HepG2 (cell line): ENCODE results near the gene KCNMA1. TPM values are rescaled to one million over a fixed set of nuclear protein-coding genes. Genes with fewer than 3 reads are reported as not detected.

Experiments used
- ATAC-seq: fragments of 200-7000 bp; cut with Tn5 transposase; 3 replicates; pipeline ENCODE4 v1.9.1; 2020; ENCODE audit warnings: mild to moderate bottlenecking, moderate library complexity
- BruUV-seq: library from RNA; stranded (reverse); fragments of 400-500 nt; replicated peaks from 2 replicates; lab custom pipeline; 2021; lab: Mats Ljungman, UMichigan
- CTCF ChIA-PET: fragments of 300-600 bp; formaldehyde crosslinking; extraction: SDS; loops from one replicate; lab custom pipeline; 2021; ENCODE audit warnings: low total read pairs, inconsistent platforms, low intra/inter-chr PET ratio; lab: Yijun Ruan, JAX
- POLR2A ChIA-PET: fragments of 350-600 bp; sonication (Branson Sonifier 250); formaldehyde crosslinking; loops from one replicate; lab custom pipeline; 2020; ENCODE audit warnings: antibody characterized with exemption, inconsistent platforms; lab: Yijun Ruan, JAX
- DNase-seq: peaks from one replicate; pipeline ENCODE4 v3.0.0-alpha.2; 2015; ENCODE audit warnings: low spot score
- FAIRE-seq: peaks from 3 replicates; lab custom pipeline; 2011; peaks lifted over from hg19 to GRCh38; lab: Jason Lieb, UNC
- H2AFZ ChIP-seq: one replicate; pipeline ENCODE4 v1.6.1; 2011; ENCODE audit warnings: low read length, inconsistent platforms
- H3K27ac ChIP-seq: fragments of 300-600 bp; 3 replicates; pipeline ENCODE4 v1.8.0; 2011; ENCODE audit warnings: mixed run types, mild to moderate bottlenecking, mixed read lengths, low read length, inconsistent platforms; ENCODE audit not compliant: insufficient read depth; ENCODE audit errors: extremely low read length
- H3K27me3 ChIP-seq, 2 experiments: fragments of 200-600 bp in 1 of 2; 2 replicates in 1 of 2; 3 replicates in 1 of 2; pipeline versions ENCODE4 v1.6.0 to v1.8.0; 2011; ENCODE audit warnings: low read length in 2 of 2, mild to moderate bottlenecking in 2 of 2, moderate library complexity in 2 of 2, inconsistent platforms in 1 of 2; ENCODE audit not compliant: insufficient read depth in 2 of 2, control insufficient read depth in 1 of 2
- H3K36me3 ChIP-seq, 2 experiments: fragments of 200-600 bp in 1 of 2; replicated peaks in 1 of 2; 2 replicates in 1 of 2; 3 replicates in 1 of 2; pipeline versions ENCODE4 v1.5.1 to v1.8.0; 2011; ENCODE audit warnings: low read length in 2 of 2, inconsistent platforms in 1 of 2; ENCODE audit not compliant: insufficient read depth in 2 of 2, control insufficient read depth in 1 of 2
- H3K4me1 ChIP-seq: 2 replicates; pipeline ENCODE4 v1.5.1; 2012; ENCODE audit warnings: low read length, inconsistent platforms; ENCODE audit not compliant: insufficient read depth
- H3K4me2 ChIP-seq: 2 replicates; pipeline ENCODE4 v1.6.0; 2011; ENCODE audit warnings: low read depth, low read length, inconsistent platforms
- H3K4me3 ChIP-seq, 3 experiments: fragments of 200-600 bp in 1 of 3; sonication (generic), shearing (Covaris generic) in 1 of 3; replicated peaks in 1 of 3; 2 replicates each; pipeline ENCODE4 v1.5.1; 2011 to 2016; ENCODE audit warnings: low read length in 3 of 3, inconsistent platforms in 2 of 3, low read depth in 2 of 3, mild to moderate bottlenecking in 2 of 3, control low read depth in 1 of 3, mixed read lengths in 1 of 3; ENCODE audit not compliant: insufficient read depth in 1 of 3
- H3K79me2 ChIP-seq: one replicate; pipeline ENCODE4 v1.6.1; 2011; ENCODE audit warnings: low read length, inconsistent platforms; ENCODE audit not compliant: insufficient read depth
- H3K9ac ChIP-seq: 2 replicates; pipeline ENCODE4 v1.6.0; 2011; ENCODE audit warnings: mild to moderate bottlenecking, low read depth, low read length, inconsistent platforms; ENCODE audit not compliant: insufficient read depth
- H3K9me3 ChIP-seq: 2 replicates; pipeline ENCODE4 v1.5.1; 2012; ENCODE audit warnings: mild to moderate bottlenecking, low read length
- H4K20me1 ChIP-seq: 2 replicates; pipeline ENCODE4 v1.6.0; 2011; ENCODE audit warnings: inconsistent platforms, mild to moderate bottlenecking, low read length, moderate library complexity; ENCODE audit not compliant: insufficient read depth
- CBX5 ChIP-seq: sonication (generic); formaldehyde crosslinking; IDR thresholded peaks from 2 replicates; pipeline ENCODE4 v1.4.0; 2020; ENCODE audit warnings: missing genetic modification reagents, borderline replicate concordance
- CERS6 ChIP-seq: sonication (generic); formaldehyde crosslinking; IDR thresholded peaks from 2 replicates; pipeline ENCODE4 v1.5.0; 2020; ENCODE audit warnings: missing genetic modification reagents
- DBP ChIP-seq: sonication (generic); formaldehyde crosslinking; IDR thresholded peaks from 2 replicates; pipeline ENCODE4 v1.4.0; 2020; ENCODE audit warnings: missing genetic modification reagents; ENCODE audit errors: not compliant biosample characterization
- DMTF1 ChIP-seq: sonication (generic); formaldehyde crosslinking; IDR thresholded peaks from 2 replicates; pipeline ENCODE4 v1.4.0; 2020; ENCODE audit warnings: mild to moderate bottlenecking, missing genetic modification reagents
- MNT ChIP-seq: fragments of 450-650 bp; IDR thresholded peaks from 2 replicates; pipeline ENCODE4 v1.6.1; 2016
- NFATC3 ChIP-seq: sonication (generic); formaldehyde crosslinking; IDR thresholded peaks from 2 replicates; pipeline ENCODE4 v1.5.1; 2020; ENCODE audit warnings: mild to moderate bottlenecking, missing genetic modification reagents
- TMF1 ChIP-seq: sonication (generic); formaldehyde crosslinking; IDR thresholded peaks from 2 replicates; pipeline ENCODE4 v1.8.1; 2022; ENCODE audit warnings: low read depth, missing genetic modification reagents
- ZNF264 ChIP-seq: sonication (generic); formaldehyde crosslinking; IDR thresholded peaks from 2 replicates; pipeline ENCODE4 v1.4.0; 2020; ENCODE audit warnings: missing genetic modification reagents
- ZNF710 ChIP-seq: sonication (generic); formaldehyde crosslinking; IDR thresholded peaks from 2 replicates; pipeline ENCODE4 v1.5.0; 2020; ENCODE audit warnings: mild to moderate bottlenecking, missing genetic modification reagents, borderline replicate concordance
- WGBS: methylation state at CpG from one replicate; pipeline ENCODE4 v1.1.6; 2017; ENCODE audit warnings: low lambda C conversion rate; 5-methylcytosine and 5-hydroxymethylcytosine counted together
- in situ Hi-C: cut with HindIII; loops from 2 replicates; pipeline ENCODE4 v1.10.0; 2017; ENCODE audit warnings: low pct_unique_long_range_greater_than_20kb; ENCODE audit not compliant: extremely low pct_ligation_motif_present
- intact Hi-C: fragments of 100-400 bp; cut with micrococcal nuclease; formaldehyde crosslinking; loops from one replicate; pipeline ENCODE4 v1.10.0; 2022; ENCODE audit not compliant: unreplicated experiment
- polyA plus RNA-seq, 8 experiments: library from polyadenylated mRNA; depleted of rRNA in 3 of 8; stranded (reverse) in 7 of 8; unstranded in 1 of 8; fragments of >200 nt; fragmentation: Illumina TruSeq in 4 of 8; extraction: Trizol in 4 of 8; gene quantifications; 2 replicates each; pipeline versions ENCODE4 v1.2.1 to v1.2.3, GENCODE V29; 2011 to 2016; ENCODE audit warnings: low read depth in 4 of 8, missing spikeins in 1 of 8, mixed read lengths in 1 of 8; ENCODE audit not compliant: insufficient read depth in 1 of 8
- total RNA-seq, 5 experiments: library from RNA; depleted of rRNA; stranded (reverse); fragments of >200 nt; fragmentation: Illumina TruSeq; extraction: Trizol; gene quantifications; 2 replicates each; pipeline ENCODE4 v1.2.3, GENCODE V29; 2016; ENCODE audit warnings: low read depth in 1 of 5

The KCNMA1 gene
- total and polyA plus RNA-seq, 2 of the 13 experiments (the other 11 are each of a cell fraction or from before 2014, with no cell fraction given): 0.02 TPM; not detected in 1

- no peak overlapping the region for H3K27ac ChIP-seq
- no peaks in the 10 kb centered on the region for H3K79me2 ChIP-seq
- no peaks in the 10 kb centered on the region for H3K27me3 ChIP-seq
- H2AFZ ChIP-seq: no peak overlapping the region
- DNase-seq (no peak), FAIRE-seq (no peak), ATAC-seq (no peak)
- ChIA-PET CTCF (no interaction called here), POLR2A (no interaction called here)
- no peak for TF ChIP-seq NFATC3 (CRISPR knock-in tag)
- no peak for TF ChIP-seq CERS6
- no peak for TF ChIP-seq DBP
- TF ChIP-seq ZNF710 (CRISPR knock-in tag): no peak
- TF ChIP-seq DMTF1 (CRISPR knock-in tag): no peak
- TF ChIP-seq ZNF264 (CRISPR knock-in tag): no peak
- no peak for TF ChIP-seq TMF1 (CRISPR knock-in tag)
- TF ChIP-seq CBX5 (CRISPR knock-in tag): no peak
- TF ChIP-seq MNT: peak; percentile 36; the same call in 1 of the 2 replicates
- 53% methylated on average over 13 of the region's 13 CpGs for WGBS
- H3K36me3 ChIP-seq: no peaks in the 10 kb centered on the region
- in situ Hi-C loops: no loop called here
- no peaks in the 10 kb centered on the region for H3K4me1 ChIP-seq
- H3K4me2 ChIP-seq: no peak overlapping the region
- H3K9me3 ChIP-seq: no peaks in the 10 kb centered on the region
- H3K9ac ChIP-seq: no peak overlapping the region
- no peak overlapping the region for H3K4me3 ChIP-seq
- no peaks in the 10 kb centered on the region for H4K20me1 ChIP-seq
- no TSS peak for BruUV-seq
- intact Hi-C loops: no loop called here
Measured at GRCh38 chr10:77313066-77313750, 324.4 kb downstream of the KCNMA1 start.
